ENCODE measurements around the gene PRUNE1.

The PRUNE1 gene

DNA sequence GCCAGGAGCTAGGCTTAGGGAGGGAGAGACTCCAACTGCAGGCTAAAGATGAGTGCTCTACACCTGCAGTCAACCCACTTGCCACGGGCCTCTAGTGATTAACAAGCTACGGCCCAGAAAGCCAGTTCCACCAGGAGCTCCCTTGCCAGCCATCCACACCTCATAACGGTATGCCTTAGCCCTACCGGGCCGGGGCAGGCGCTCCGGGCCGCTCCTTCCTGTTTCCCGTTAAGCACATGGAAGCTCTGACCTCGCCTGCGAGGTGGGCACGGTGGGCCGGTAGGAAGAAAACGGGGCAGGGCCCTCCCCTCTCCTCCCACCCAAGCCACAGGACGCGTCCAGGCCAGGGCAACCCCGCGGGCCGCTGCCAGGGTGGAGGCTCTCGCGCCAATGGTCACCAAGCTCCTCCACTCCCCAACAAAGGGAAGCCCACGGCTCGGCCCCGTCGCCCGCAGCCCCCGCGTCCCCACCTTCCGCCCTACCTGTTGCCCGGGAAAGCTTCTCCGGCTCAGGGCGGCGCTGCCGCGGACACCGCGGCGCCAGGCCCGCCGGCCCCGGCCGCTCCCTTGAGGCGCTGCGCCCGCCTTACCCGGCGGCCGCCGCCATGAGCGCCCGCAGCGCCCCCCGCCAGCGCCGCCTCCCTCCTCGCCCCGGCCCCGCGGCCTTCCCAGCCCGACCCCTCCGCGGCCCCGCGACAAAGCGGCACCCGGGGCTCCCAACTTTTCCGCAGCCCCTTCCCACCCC lies 34.2 kb upstream of the PRUNE1 start:
- peak overlapping the region; percentile 90 for H4K91ac ChIP-seq (ENCODE audit: low read length)
- H3K18ac ChIP-seq (ENCODE audit: low read depth in 1 of 2, low read length in 2 of 2) = peak overlapping the region; percentile 93 to 94
- 2% methylated on average over 37 of the region's 67 CpGs for WGBS
- H3K4me2 ChIP-seq (ENCODE audit: low read length, poor library complexity, severe bottlenecking) = peak overlapping the region; percentile 85
- peak overlapping the region; percentile 95 for H2BK15ac ChIP-seq (ENCODE audit: low read depth, poor library complexity, severe bottlenecking)
- H3K9ac ChIP-seq (ENCODE audit: low read length) = peak overlapping the region; percentile 96
- H3K27me3 ChIP-seq (ENCODE audit: control insufficient read depth in 1 of 2, insufficient read depth in 1 of 2, low read length in 2 of 2) = no peaks in the 10 kb centered on the region
- H2AK5ac ChIP-seq (ENCODE audit: low read length, severe bottlenecking) = peak overlapping the region; percentile 37
- H3K4ac ChIP-seq (ENCODE audit: low read depth in 1 of 2, low read length in 2 of 2) = peak overlapping the region; percentile 96 to 99
- H4K8ac ChIP-seq (ENCODE audit: low read length) = peak overlapping the region; percentile 94
- H3K9me3 ChIP-seq (ENCODE audit: control insufficient read depth, low read length) = no peaks in the 10 kb centered on the region
- peak; percentile 23 for DNase-seq
- peak overlapping the region in 1 of 2 experiments; percentile 29 for H2BK12ac ChIP-seq (ENCODE audit: low read length in 2 of 2)
- peak overlapping the region; percentile 99 for H2BK120ac ChIP-seq (ENCODE audit: low read depth, low read length)
- H3K4me3 ChIP-seq (ENCODE audit: insufficient read depth in 1 of 2, low read depth in 1 of 2, low read length in 2 of 2) = peak overlapping the region; percentile 84 to 97
- H3K36me3 ChIP-seq (ENCODE audit: control insufficient read depth in 1 of 2, insufficient read depth in 2 of 2, low read depth in 1 of 2, low read length in 2 of 2) = peaks cover 0 to 1% of the 10 kb centered on the region in 2 experiments
- no peaks in the 10 kb centered on the region for H3K79me1 ChIP-seq (replicated peaks; ENCODE audit: low read length, poor library complexity, severe bottlenecking)
- H3K23ac ChIP-seq (ENCODE audit: low read length in 2 of 2) = peak overlapping the region; percentile 83 to 87
- peak overlapping the region; percentile 88 to 91 for H3K14ac ChIP-seq (ENCODE audit: low read length in 2 of 2)
- H2BK5ac ChIP-seq (ENCODE audit: low read depth, low read length, poor library complexity, severe bottlenecking) = peak overlapping the region; percentile 96
- peak overlapping the region; percentile 88 for H3K27ac ChIP-seq (ENCODE audit: low read length, poor library complexity, severe bottlenecking)
- H2AFZ ChIP-seq (ENCODE audit: low read depth, low read length) = no peak overlapping the region
- peaks cover 42% of the 10 kb centered on the region for H3K4me1 ChIP-seq (ENCODE audit: control insufficient read depth, insufficient read depth, low read depth, low read length)

DNA sequence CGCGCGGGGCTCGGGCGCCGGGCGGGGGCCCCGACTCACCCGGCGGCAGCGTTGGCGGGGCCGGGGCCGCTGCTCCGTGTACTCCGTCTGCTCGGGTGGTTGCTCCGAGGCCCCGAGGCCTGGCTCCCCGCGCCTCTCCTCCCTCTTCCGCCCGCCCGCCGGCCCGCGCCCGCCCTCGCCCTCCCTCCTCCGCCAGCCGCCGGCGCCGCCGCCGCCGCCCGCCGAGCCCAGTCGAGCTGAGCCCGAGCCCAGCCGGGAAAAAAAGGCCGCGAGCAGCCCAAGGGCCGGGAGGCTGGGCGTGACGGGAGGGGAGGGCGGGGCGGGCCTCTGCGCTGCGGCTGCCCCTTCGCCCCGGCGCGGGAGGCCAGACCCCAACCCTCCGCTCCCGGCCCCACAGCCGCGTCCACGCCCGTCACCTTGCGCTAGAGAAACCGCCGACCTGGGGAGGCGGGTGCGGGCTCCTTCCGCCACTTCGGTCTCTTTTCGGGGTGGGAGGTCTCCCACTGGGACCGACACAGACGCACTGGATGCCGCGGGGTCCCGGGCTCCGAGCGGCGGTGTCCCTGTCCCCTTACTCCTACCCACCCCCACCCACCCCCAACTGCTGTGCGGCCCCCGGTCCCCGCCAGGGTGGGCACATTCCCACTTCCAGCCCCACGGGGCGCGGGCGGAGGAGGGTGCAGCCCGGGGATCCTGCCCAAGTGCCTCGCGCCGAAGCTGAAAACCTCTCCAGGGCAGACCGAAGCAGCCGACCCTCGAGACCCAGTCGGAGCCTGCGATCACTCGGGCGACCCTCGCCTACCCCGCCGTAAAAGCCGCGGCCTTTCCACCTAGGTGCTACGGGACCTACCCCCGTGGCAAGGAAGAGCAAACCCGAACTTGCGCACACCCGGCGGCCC lies 33.4 kb upstream of the PRUNE1 start, which contains the start of gene CERS2:
Gene CERS2, minus strand, starts transcription at position 256 of the 899 bp plus-strand sequence. CDS start 5,745 bp downstream, outside the sequence.
- Histone ChIP-seq H3K4me2 (ENCODE audit: low read length, poor library complexity, severe bottlenecking) (peak within 1 kb of the TSS; percentile 85), H2AFZ (ENCODE audit: low read depth, low read length) (no peak within 1 kb of the TSS)

DNA sequence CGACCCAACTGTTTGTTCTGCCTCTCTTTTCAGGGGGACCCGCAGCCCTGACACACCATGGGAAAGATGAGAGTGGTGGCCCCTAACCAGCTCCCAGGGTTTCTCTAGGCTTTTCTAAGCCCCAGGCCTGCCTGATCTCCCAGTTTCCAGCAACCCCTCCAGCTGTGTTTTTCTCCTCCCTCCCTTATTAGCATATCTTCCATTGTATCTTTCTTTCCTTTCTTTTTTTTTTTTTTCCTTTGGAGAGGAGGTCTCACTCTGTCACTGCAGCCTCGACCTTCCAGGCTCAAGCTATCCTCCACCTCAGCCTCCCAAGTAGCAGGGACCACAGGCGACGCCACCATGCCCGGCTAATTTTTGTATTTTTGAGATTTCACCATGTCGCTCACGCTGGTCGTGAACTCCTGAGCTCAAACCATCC lies 31.8 kb upstream of the PRUNE1 start:
- H3K4me1 ChIP-seq (ENCODE audit: control insufficient read depth, insufficient read depth, low read depth, low read length) = peaks cover 36% of the 10 kb centered on the region
- no peak overlapping the region for H4K91ac ChIP-seq (ENCODE audit: low read length)
- no peak overlapping the region for H2BK120ac ChIP-seq (ENCODE audit: low read depth, low read length)
- H2AK5ac ChIP-seq (ENCODE audit: low read length, severe bottlenecking) = peak overlapping the region; percentile 10
- H3K4ac ChIP-seq (ENCODE audit: low read depth in 1 of 2, low read length in 2 of 2) = peak overlapping the region in 1 of 2 experiments; percentile 29
- H4K8ac ChIP-seq (ENCODE audit: low read length) = peak overlapping the region; percentile 45
- no peak overlapping the region for H2AFZ ChIP-seq (ENCODE audit: low read depth, low read length)
- no peaks in the 10 kb centered on the region for H3K79me1 ChIP-seq (replicated peaks; ENCODE audit: low read length, poor library complexity, severe bottlenecking)
- H3K9me3 ChIP-seq (ENCODE audit: control insufficient read depth, low read length) = no peaks in the 10 kb centered on the region
- H3K4me3 ChIP-seq (ENCODE audit: insufficient read depth in 1 of 2, low read depth in 1 of 2, low read length in 2 of 2) = no peak overlapping the region
- 92% methylated on average over 9 of the region's 9 CpGs for WGBS
- DNase-seq = no peak
- H3K14ac ChIP-seq (ENCODE audit: low read length in 2 of 2) = no peak overlapping the region
- peak overlapping the region; percentile 51 to 70 for H2BK12ac ChIP-seq (ENCODE audit: low read length in 2 of 2)
- no peak overlapping the region for H3K4me2 ChIP-seq (ENCODE audit: low read length, poor library complexity, severe bottlenecking)
- H3K36me3 ChIP-seq (ENCODE audit: control insufficient read depth in 1 of 2, insufficient read depth in 2 of 2, low read depth in 1 of 2, low read length in 2 of 2) = no peaks in the 10 kb centered on the region
- no peak overlapping the region for H3K27ac ChIP-seq (ENCODE audit: low read length, poor library complexity, severe bottlenecking)
- no peaks in the 10 kb centered on the region for H3K27me3 ChIP-seq (ENCODE audit: control insufficient read depth in 1 of 2, insufficient read depth in 1 of 2, low read length in 2 of 2)
- H3K23ac ChIP-seq (ENCODE audit: low read length in 2 of 2) = no peak overlapping the region
- no peak overlapping the region for H2BK5ac ChIP-seq (ENCODE audit: low read depth, low read length, poor library complexity, severe bottlenecking)
- peak overlapping the region; percentile 73 for H2BK15ac ChIP-seq (ENCODE audit: low read depth, poor library complexity, severe bottlenecking)
- no peak overlapping the region for H3K18ac ChIP-seq (ENCODE audit: low read depth in 1 of 2, low read length in 2 of 2)
- H3K9ac ChIP-seq (ENCODE audit: low read length) = no peak overlapping the region

More for the DNA sequence above, 33.4 kb upstream of the PRUNE1 start, which contains the start of gene CERS2:
- Histone ChIP-seq H3K14ac (ENCODE audit: low read length in 2 of 2) (peak within 1 kb of the TSS; percentile 88 to 91), H4K91ac (ENCODE audit: low read length) (peak within 1 kb of the TSS; percentile 90), H2BK5ac (ENCODE audit: low read depth, low read length, poor library complexity, severe bottlenecking) (peak within 1 kb of the TSS; percentile 96), H3K9ac (ENCODE audit: low read length) (peak within 1 kb of the TSS; percentile 96), H3K23ac (ENCODE audit: low read length in 2 of 2) (peak within 1 kb of the TSS; percentile 83 to 87), H2BK12ac (ENCODE audit: low read length in 2 of 2) (peak within 1 kb of the TSS in 1 of 2 experiments; percentile 92), H3K4me3 (ENCODE audit: insufficient read depth in 1 of 2, low read depth in 1 of 2, low read length in 2 of 2) (peak within 1 kb of the TSS; percentile 84 to 97), H3K36me3 (ENCODE audit: control insufficient read depth in 1 of 2, insufficient read depth in 2 of 2, low read depth in 1 of 2, low read length in 2 of 2) (no peaks in the 10 kb centered on the region), H2BK120ac (ENCODE audit: low read depth, low read length) (peak within 1 kb of the TSS; percentile 99), H2BK15ac (ENCODE audit: low read depth, poor library complexity, severe bottlenecking) (peak within 1 kb of the TSS; percentile 100), H3K18ac (ENCODE audit: low read depth in 1 of 2, low read length in 2 of 2) (peak within 1 kb of the TSS; percentile 93 to 94), H3K9me3 (ENCODE audit: control insufficient read depth, low read length) (no peaks in the 10 kb centered on the region), H3K4me1 (ENCODE audit: control insufficient read depth, insufficient read depth, low read depth, low read length) (peaks cover 44% of the 10 kb centered on the region), H3K4ac (ENCODE audit: low read depth in 1 of 2, low read length in 2 of 2) (peak within 1 kb of the TSS; percentile 96 to 99), H3K79me1 (replicated peaks; ENCODE audit: low read length, poor library complexity, severe bottlenecking) (no peaks in the 10 kb centered on the region), H3K27ac (ENCODE audit: low read length, poor library complexity, severe bottlenecking) (peak within 1 kb of the TSS; percentile 88), H3K27me3 (ENCODE audit: control insufficient read depth in 1 of 2, insufficient read depth in 1 of 2, low read length in 2 of 2) (no peaks in the 10 kb centered on the region), H4K8ac (ENCODE audit: low read length) (peak within 1 kb of the TSS; percentile 94), H2AK5ac (ENCODE audit: low read length, severe bottlenecking) (peak within 1 kb of the TSS; percentile 44)
- 5% methylated on average over 78 of the region's 106 CpGs for WGBS
- DNase-seq = peak; percentile 84
